Measurements from ENCODE around the gene ADORA1. TPM values are rescaled to one million over a fixed set of nuclear protein-coding genes. Genes with fewer than 3 reads are reported as not detected.

Gene ADORA1
- polyA plus RNA-seq, 1 donor (not counting 4 experiments of a cell fraction or from before 2014, with no cell fraction given) = 0.09 TPM

- Histone ChIP-seq H3K79me2 (ENCODE audit: control insufficient read depth, insufficient read depth, low read length) (no peaks in the 10 kb centered on the region), H3K27ac (ENCODE audit: control insufficient read depth, insufficient read depth, low read length) (no peak overlapping the region), H3K9me1 (ENCODE audit: control insufficient read depth, extremely low read depth, insufficient read depth, low read length) (no peaks in the 10 kb centered on the region), H3K36me3 (ENCODE audit: control insufficient read depth in 2 of 2, extremely low read depth in 1 of 2, insufficient read depth in 2 of 2, low read length in 2 of 2) (no peaks in the 10 kb centered on the region), H3K27me3 (ENCODE audit: control insufficient read depth, extremely low read depth, insufficient read depth, low read length) (peaks cover 5% of the 10 kb centered on the region), H3K4me2 (ENCODE audit: control insufficient read depth, extremely low read depth, insufficient read depth, low read depth, low read length) (no peak overlapping the region), H3K4me1 (ENCODE audit: control insufficient read depth, extremely low read depth, insufficient read depth, low read length) (no peaks in the 10 kb centered on the region), H2AFZ (ENCODE audit: control insufficient read depth, low read length) (no peak overlapping the region), H3K9ac (ENCODE audit: control insufficient read depth, extremely low read depth, insufficient read depth, low read length) (no peak overlapping the region), H3K4me3 (ENCODE audit: control insufficient read depth in 2 of 3, extremely low read depth in 1 of 3, insufficient read depth in 2 of 3, low read depth in 1 of 3, low read length in 3 of 3) (no peak overlapping the region), H4K20me1 (ENCODE audit: control insufficient read depth, extremely low read depth, insufficient read depth, low read length) (no peaks in the 10 kb centered on the region), H3K9me3 (ENCODE audit: control insufficient read depth, low read depth, low read length) (no peaks in the 10 kb centered on the region)
- TF ChIP-seq CTCF (optimal IDR thresholded peaks at IDR 0.05 in 1 of 3, IDR thresholded peaks at IDR 0.05 in 1 of 3, conservative IDR thresholded peaks at IDR 0.05 in 1 of 3; ENCODE audit: extremely low read depth in 1 of 3, insufficient read depth in 2 of 3, low read length in 3 of 3) = no peak
- TF ChIP-seq EZH2 (IDR thresholded peaks at IDR 0.05; ENCODE audit: low read length) = no peak
- FAIRE-seq = no peak
- no peak for DNase-seq (ENCODE audit: low read depth, low spot score)
- dilution Hi-C loops (cut with MboI; ENCODE audit: extremely low pct_ligation_motif_present, low sequenced_read_pairs) = no loop called here
These were observed 71.5 kb downstream of the ADORA1 start for GRCh38 chr1:203199002-203199401.

- H3K9me1 ChIP-seq (ENCODE audit: control insufficient read depth, extremely low read depth, insufficient read depth, low read length) = no peaks in the 10 kb centered on the region
- no peak overlapping the region for H3K27ac ChIP-seq (ENCODE audit: control insufficient read depth, insufficient read depth, low read length)
- dilution Hi-C loops (cut with MboI; ENCODE audit: extremely low pct_ligation_motif_present, low sequenced_read_pairs) = no loop called here
- no peaks in the 10 kb centered on the region for H4K20me1 ChIP-seq (ENCODE audit: control insufficient read depth, extremely low read depth, insufficient read depth, low read length)
- H3K27me3 ChIP-seq (ENCODE audit: control insufficient read depth, extremely low read depth, insufficient read depth, low read length) = peaks cover 5% of the 10 kb centered on the region
- no peak for TF ChIP-seq CTCF (optimal IDR thresholded peaks at IDR 0.05 in 1 of 3, IDR thresholded peaks at IDR 0.05 in 1 of 3, conservative IDR thresholded peaks at IDR 0.05 in 1 of 3; ENCODE audit: extremely low read depth in 1 of 3, insufficient read depth in 2 of 3, low read length in 3 of 3)
- no peak for TF ChIP-seq EZH2 (IDR thresholded peaks at IDR 0.05; ENCODE audit: low read length)
- H3K36me3 ChIP-seq (ENCODE audit: control insufficient read depth in 2 of 2, extremely low read depth in 1 of 2, insufficient read depth in 2 of 2, low read length in 2 of 2) = no peaks in the 10 kb centered on the region
- FAIRE-seq (no peak), DNase-seq (ENCODE audit: low read depth, low spot score) (no peak)
- no peaks in the 10 kb centered on the region for H3K79me2 ChIP-seq (ENCODE audit: control insufficient read depth, insufficient read depth, low read length)
- H3K4me3 ChIP-seq (ENCODE audit: control insufficient read depth in 2 of 3, extremely low read depth in 1 of 3, insufficient read depth in 2 of 3, low read depth in 1 of 3, low read length in 3 of 3) = no peak overlapping the region
- H3K9me3 ChIP-seq (ENCODE audit: control insufficient read depth, low read depth, low read length) = no peaks in the 10 kb centered on the region
- no peak overlapping the region for H2AFZ ChIP-seq (ENCODE audit: control insufficient read depth, low read length)
- H3K4me1 ChIP-seq (ENCODE audit: control insufficient read depth, extremely low read depth, insufficient read depth, low read length) = no peaks in the 10 kb centered on the region
- no peak overlapping the region for H3K9ac ChIP-seq (ENCODE audit: control insufficient read depth, extremely low read depth, insufficient read depth, low read length)
- no peak overlapping the region for H3K4me2 ChIP-seq (ENCODE audit: control insufficient read depth, extremely low read depth, insufficient read depth, low read depth, low read length)
These were observed 71.9 kb downstream of the ADORA1 start for GRCh38 chr1:203199481-203199815.
